ENCODE results near the gene NENF.

The NENF gene

DNA sequence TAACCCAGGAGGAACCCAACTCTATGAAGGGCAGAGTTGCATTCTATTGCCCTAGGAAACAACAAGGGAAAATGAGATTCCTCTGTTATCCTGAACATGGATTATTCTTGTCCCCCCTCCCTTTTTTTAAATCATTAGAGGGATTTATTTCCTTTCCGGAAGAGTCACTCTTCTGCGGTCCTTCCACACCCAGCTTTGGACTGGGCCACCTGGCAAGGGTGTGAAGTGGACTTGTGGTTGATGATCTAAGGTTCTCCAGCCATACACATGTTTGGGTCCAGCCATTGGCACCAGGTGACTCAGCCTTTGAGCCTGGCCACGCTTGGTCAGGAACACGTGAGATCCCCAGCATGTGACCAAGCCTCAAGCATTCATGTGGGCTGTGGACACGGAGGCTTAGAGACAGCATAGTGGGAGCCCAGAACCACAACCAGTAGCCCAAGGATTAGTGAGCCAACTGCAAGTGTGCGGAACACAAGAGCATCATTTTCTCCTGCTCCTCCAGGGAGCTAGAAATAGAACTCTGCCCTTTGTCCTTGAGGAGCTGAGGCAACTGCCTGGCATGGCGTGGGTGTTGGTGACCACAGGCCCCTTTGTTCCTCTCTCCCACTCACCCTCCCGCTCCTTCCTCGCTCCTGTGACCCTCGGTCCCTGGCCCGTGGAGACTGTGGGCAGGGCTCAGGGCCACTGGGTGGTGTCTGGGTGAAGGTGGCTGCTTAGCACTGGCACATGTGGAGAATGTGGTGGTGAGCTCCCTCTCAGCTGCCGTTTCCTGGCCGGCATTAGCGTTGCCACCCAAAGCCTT lies 50.1 kb downstream of the NENF start:
- no peak for DNase-seq

DNA sequence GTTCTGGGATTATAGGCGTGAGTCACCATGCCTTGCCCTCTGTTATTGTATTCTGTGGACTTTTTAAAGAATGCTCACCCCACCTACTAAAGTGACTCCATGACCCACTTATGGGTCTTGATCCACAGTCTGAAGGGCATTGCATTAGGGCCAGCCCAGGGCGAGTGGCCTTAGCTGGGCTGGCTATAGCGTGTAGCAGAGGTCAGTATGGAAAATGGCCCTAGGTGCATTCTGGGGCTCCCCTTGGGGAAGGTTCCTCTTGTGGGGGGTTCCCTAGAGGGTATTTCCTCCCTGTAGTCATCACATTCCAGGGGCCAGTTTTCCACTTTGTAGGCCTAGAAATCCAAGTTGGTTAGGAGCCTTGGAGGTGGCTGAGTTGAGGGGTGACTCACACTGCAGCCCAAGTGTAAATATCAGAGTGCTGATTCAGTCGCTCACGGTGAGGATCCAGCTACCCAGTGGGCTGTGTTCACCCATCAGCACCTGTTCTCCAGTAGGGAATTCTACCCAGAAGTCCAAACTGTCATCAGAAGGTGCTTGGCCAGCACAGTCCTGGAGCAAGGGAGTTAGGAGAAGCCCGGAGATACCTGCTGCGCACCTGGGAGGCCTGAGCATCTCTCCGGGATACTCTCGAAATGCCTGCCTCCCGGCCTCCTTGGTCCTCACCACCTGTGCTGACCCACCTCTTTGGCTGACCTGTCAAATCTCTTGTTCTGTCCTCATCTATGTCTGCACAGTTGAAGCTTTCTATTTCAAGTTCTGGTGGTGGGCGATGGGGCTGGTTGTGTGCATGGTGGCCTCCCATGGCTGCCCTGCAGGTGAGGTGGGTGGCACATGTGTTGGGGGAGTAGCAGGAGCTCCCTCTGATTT lies 52.2 kb downstream of the NENF start:
- DNase-seq = no peak

DNA sequence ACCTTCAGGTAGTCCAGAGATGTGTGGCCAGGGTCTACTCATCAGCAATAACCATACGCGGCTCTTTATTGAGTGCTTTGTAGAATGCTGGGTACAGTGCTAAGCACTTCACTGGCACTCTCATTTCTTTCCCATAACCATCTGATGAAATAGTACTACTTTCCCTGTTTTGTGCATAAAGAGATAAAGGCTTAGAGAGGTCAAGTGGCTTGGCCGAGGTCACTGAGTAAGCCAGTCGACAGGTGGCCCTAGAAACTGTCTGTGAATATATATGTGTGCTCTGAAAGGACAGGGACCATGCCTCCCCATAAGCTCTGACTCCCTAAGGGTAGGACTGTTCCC lies 52.8 kb downstream of the NENF start:
- no peak for DNase-seq

DNA sequence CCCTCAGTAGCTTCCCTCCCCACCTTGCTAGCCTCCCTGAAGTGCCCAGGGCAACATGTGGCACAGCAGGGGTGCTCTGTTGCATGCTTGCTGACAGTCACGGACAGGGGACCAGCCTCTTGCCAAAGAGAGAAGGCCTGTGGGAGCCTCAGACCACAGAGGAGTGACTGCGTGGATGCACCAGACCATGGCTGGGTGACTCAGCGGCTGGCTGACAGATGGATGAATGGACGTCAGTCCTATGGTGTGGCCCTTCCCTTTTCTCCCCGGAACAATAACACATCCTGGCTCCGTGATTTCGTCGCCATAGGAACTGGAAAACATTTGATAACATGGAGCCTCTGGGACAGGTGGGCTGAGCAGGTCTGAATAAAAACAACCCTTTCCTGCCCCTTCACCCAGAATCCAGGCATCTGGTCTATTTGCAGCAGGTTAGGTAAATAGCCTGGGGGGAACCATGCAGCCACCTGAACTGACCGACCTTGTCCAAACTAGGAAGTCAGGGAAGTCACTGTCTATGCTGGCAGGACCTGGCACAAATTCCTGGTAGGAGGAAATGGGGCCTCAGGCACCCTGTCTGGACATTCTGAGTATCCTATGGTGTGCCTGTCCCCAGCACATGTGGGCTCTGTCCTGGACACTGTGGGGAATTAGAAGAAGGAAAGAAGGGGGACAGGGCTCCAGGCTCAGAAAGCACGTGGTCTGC lies 53.3 kb downstream of the NENF start:
- peak in 1 of 2 donors; percentile 84 for DNase-seq

DNA sequence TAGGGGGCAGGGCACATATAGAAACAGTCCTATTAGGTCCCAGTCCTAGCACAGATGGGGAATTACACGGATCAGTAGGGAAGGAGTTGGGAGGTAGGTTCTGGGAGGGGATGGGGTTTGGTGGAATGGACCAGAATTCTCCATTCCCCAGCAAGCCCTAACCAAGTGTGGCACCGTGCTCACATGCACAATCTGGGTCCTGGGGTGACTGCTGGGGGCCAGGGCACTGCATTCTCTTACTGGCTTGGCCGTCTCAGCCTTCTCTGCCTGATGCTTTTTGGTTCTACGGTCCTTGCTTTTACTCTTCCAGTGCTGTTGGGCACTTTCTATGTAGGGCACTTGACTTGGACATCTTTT lies 53.9 kb downstream of the NENF start:
- DNase-seq = no peak

DNA sequence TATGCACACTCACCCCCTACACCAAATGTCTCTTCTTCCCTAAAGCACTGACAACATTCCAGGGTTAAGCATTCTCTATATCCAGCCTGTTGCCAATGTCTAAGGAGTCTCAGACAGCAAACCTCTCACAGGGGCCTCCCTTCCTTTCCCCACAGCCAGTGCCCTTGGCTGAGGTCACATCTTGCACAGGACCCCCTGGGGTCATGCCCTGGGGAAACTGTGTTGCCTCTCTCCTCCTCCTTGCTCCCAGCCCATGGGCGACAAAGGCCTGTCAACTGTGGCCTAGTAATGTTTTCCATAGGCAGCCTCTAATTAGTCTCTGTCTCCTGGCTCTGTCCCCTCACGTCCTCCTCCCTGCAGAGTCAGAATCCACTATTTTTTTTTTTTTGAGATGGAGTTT lies 54.6 kb downstream of the NENF start:
- no peak for DNase-seq

DNA sequence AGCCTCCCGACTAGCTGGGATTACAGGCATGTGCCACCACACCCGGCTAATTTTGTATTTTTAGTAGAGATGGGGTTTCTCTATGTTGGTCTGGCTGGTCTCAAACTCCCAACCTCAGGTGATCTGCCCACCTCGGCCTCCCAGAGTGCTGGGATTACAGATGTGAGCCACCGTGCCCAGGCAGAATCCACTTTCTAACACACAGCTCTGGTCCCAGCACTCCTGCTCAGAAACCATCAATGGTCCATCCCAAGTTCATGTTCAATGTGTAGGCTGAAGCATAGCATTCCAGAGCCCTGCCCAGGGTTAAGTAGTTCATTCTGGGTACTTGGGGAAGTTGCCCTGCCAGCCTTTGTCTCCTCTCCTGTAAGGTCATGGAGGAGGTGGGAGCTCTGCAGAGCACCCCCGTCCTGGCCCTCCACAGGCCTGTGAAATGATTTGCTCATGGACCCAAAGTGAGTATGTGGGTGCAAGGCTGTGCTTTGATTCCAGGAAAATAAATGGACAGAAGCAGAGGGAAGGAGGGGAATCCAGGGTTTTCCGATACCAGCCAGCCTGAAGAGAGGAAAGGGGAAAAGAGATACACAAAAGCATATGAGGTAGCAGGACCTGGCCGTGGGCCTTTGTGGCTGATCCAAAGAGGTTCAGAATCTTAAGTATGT lies 55.2 kb downstream of the NENF start:
- DNase-seq = no peak

DNA sequence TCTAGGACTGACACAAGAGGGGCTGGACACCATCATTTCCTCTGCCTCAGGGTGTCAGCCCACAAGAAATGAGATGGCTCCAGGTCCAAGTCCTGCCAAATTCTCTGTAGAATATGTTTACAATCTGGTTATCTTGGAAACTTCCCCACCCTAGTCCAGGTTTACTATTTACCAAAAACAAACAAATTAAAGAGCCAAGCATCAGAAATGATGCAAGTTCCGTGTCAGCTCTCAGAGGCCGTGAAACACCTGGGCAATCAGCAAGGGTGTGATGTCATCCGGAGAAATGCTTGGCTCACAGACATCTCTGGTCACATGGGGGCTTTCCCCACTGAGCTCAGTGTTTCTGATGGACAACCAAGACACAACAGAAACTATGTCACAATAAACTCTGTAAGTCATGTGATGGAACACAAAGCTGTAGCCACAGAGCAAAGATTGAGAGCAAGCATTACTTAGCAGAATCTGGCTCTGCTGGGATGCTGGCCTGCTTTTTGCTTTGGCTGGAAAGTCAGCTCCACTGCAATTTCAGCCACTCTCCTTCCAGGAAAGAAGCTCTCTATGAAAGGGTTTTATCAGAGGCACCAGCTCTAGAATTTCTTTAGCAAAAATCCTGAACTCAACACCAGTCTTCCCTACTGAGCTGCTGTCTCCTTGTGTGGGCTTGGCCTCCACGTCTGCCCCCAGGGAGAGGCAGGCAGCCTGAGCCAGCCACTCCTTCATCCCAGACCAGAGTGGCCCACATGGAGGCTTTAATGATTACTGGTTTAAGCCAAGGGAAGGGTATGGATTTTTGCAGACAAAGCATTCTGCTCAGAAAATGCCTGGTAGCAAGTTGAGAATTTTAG lies 55.9 kb downstream of the NENF start:
- peak in 1 of 2 donors; percentile 28 for DNase-seq

DNA sequence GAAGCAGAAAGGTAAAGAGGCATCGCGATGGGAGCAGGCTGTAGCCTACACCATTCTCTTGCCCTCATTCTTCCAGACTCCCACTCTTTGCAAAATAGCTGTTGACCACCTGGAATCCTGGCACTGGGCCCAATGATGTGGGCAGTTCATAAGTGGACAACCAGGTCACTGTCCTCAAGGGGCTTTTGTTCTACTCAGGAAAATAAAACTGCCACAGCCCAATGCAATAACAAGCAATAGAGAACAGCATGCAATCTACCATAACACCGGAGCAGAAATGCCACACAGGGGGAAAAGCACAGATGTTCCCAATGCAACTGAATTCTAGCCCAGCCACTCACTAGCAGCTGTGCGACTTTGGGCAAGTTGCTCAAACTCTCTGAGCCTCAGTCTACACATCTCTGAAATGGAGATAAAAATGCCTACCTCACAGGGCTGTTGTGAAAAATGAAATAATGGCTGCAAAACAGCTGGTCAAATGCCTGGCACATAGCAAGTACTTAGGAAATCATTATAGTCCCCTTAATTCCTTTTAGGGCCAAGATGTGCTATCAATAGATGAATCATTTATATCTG lies 56.7 kb downstream of the NENF start:
- no peak for DNase-seq

DNA sequence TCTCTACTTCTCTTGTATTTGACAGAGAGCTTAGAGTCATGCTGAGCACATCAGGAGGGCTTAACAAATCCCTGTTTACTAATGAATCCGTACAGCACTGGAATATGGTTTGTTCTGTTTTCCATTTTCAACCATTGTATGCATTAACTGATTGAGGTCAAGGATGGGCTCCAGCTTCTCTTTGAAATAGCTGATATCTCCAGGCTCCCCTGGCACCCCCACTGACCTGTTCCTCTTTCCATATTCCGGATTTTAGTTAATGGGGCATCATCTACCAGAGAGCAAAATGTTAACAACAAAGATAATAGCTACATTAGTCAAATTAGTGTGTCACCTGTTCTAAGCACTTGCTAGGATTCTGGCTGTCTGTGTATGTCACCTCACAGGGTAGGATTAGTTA lies 57.6 kb downstream of the NENF start:
- no peak for DNase-seq

DNA sequence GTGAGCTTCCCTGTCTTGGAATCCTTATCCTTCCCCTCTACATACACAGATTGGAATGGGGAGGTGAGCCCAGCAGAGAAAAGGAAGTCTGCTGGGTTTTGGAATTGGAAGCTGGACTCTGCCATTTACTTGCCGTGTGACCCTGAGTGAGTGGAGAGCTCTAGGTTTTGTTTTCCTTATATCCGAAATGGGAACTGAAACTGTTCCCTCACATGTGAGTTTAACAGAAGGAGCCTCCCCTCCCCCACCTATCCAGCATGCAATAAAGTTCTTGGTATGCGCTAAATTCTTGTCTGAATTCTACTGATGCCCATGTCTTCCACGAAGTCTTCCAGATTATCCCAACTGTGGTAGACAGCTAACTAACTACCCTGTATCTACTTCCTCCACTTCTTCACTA lies 58.7 kb downstream of the NENF start:
- no peak for DNase-seq
